ENCODE data around the gene RXRA.

DNA sequence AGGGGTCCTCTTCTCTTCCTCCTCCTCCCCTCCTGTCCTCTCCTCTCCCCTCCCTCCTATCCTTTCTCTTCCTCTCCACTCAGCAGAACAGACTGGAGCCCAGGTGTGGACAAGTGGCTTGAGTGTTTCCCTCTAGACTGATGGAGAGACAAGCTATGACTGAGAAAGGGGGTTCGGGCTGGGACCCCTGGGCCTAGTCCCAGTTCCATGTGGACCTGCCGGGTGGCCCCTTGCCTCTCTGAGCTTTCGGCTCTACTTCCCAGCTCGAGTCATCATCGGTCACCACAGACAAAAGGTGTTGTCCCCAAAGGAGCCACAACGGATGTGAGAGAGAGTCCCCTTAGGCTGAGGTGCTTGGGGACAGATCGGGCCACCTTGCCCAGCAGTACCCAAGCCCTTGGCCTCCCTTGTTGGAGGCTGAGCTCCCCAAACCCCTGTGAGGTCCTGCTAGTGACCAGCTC lies 3.4 kb upstream of the RXRA start:
- no peak for TF ChIP-seq POLR2A (IDR thresholded peaks at IDR 0.05)
- TF ChIP-seq, protein P1, sequence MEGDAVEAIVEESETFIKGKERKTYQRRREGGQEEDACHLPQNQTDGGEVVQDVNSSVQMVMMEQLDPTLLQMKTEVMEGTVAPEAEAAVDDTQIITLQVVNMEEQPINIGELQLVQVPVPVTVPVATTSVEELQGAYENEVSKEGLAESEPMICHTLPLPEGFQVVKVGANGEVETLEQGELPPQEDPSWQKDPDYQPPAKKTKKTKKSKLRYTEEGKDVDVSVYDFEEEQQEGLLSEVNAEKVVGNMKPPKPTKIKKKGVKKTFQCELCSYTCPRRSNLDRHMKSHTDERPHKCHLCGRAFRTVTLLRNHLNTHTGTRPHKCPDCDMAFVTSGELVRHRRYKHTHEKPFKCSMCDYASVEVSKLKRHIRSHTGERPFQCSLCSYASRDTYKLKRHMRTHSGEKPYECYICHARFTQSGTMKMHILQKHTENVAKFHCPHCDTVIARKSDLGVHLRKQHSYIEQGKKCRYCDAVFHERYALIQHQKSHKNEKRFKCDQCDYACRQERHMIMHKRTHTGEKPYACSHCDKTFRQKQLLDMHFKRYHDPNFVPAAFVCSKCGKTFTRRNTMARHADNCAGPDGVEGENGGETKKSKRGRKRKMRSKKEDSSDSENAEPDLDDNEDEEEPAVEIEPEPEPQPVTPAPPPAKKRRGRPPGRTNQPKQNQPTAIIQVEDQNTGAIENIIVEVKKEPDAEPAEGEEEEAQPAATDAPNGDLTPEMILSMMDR (IDR thresholded peaks at IDR 0.05), result no peak

Data from tibial nerve (tissue), 3 donors.